ENCODE results near the gene SATL1. TPM values are rescaled to one million over a fixed set of nuclear protein-coding genes. Genes with fewer than 3 reads are reported as not detected.

SATL1 gene
- total and polyA plus RNA-seq, 2 experiments from 2014 or later, result 0.14 to 0.68 TPM

- no peak for TF ChIP-seq REST (IDR thresholded peaks at IDR 0.05; ENCODE audit: unreplicated experiment)
- TF ChIP-seq JUNB (IDR thresholded peaks at IDR 0.05; ENCODE audit: unreplicated experiment), result no peak
- no peak for TF ChIP-seq EZH2phosphoT487 (IDR thresholded peaks at IDR 0.05; ENCODE audit: unreplicated experiment)
Measured at GRCh38 chrX:85114776-85115175, 128.8 kb downstream of the SATL1 start (continued).

- no peaks in the 10 kb centered on the region for H3K4me1 Mint-ChIP-seq
- peaks cover 3% of the 10 kb centered on the region for H3K27me3 Mint-ChIP-seq (ENCODE audit: insufficient read depth, low read depth, poor library complexity)
- no peak overlapping the region for H3K4me2 ChIP-seq
- no peak overlapping the region for H2AFZ ChIP-seq
- DNase-seq (ENCODE audit: low spot score), result no peak
- H3K9me3 Mint-ChIP-seq, result no peaks in the 10 kb centered on the region; the same call in 2 of the 3 replicates
- no peaks in the 10 kb centered on the region for H3K27me3 ChIP-seq (ENCODE audit: insufficient read depth)
- H3F3A ChIP-seq (replicated peaks; ENCODE audit: low read depth), result no peaks in the 10 kb centered on the region
- H3K36me3 Mint-ChIP-seq (ENCODE audit: low read depth), result no peaks in the 10 kb centered on the region
- no peaks in the 10 kb centered on the region for H3K36me3 ChIP-seq (ENCODE audit: insufficient read depth)
- H3K79me2 ChIP-seq (replicated peaks; ENCODE audit: insufficient read depth), result no peaks in the 10 kb centered on the region
- no peak for ATAC-seq
- no peak overlapping the region for H3K27ac ChIP-seq (ENCODE audit: low read depth)
- no peak overlapping the region for H3K4me3 Mint-ChIP-seq
- no peak overlapping the region for H3K27ac Mint-ChIP-seq
- H3K9me2 ChIP-seq (ENCODE audit: insufficient read depth), result no peaks in the 10 kb centered on the region
- H3K4me1 ChIP-seq (ENCODE audit: insufficient read depth), result no peaks in the 10 kb centered on the region
- no peak overlapping the region for H3K4me3 ChIP-seq
- H4K20me1 ChIP-seq (replicated peaks; ENCODE audit: insufficient read depth), result no peaks in the 10 kb centered on the region
- no peak for TF ChIP-seq ETS1 (IDR thresholded peaks at IDR 0.05)
- TF ChIP-seq CREB1 (CRISPR knock-in tag; IDR thresholded peaks at IDR 0.05; ENCODE audit: low read depth), result no peak
- TF ChIP-seq JUNB (IDR thresholded peaks at IDR 0.05; ENCODE audit: unreplicated experiment), result no peak
- no peak for TF ChIP-seq NANOG (IDR thresholded peaks at IDR 0.05; ENCODE audit: borderline replicate concordance)
- TF ChIP-seq CTCF (conservative IDR thresholded peaks at IDR 0.05; ENCODE audit: low read depth in 2 of 2), result no peak
- no peak for TF ChIP-seq ZNF114 (CRISPR knock-in tag; IDR thresholded peaks at IDR 0.05)
- TF ChIP-seq EZH2 (IDR thresholded peaks at IDR 0.05; ENCODE audit: low read depth, unreplicated experiment), result no peak
- no peak for TF ChIP-seq POLR2AphosphoS5 (IDR thresholded peaks at IDR 0.05; ENCODE audit: low read depth)
- no peak for TF ChIP-seq STAT1 (IDR thresholded peaks at IDR 0.05; ENCODE audit: unreplicated experiment)
- TF ChIP-seq ZNF331 (CRISPR knock-in tag; IDR thresholded peaks at IDR 0.05; ENCODE audit: low read depth), result no peak
- no peak for TF ChIP-seq EZH2phosphoT487 (IDR thresholded peaks at IDR 0.05; ENCODE audit: unreplicated experiment)
- no peak for TF ChIP-seq REST (IDR thresholded peaks at IDR 0.05; ENCODE audit: unreplicated experiment)
Measured at GRCh38 chrX:85114171-85114570, 129.4 kb downstream of the SATL1 start.

Measured in GM23338 (cell line).